ENCODE measurements around the gene NLGN1. TPM values are rescaled to one million over a fixed set of nuclear protein-coding genes. Genes with fewer than 3 reads are reported as not detected.

The NLGN1 gene
- total RNA-seq, 1 experiment from 2014 or later: not detected

DNA sequence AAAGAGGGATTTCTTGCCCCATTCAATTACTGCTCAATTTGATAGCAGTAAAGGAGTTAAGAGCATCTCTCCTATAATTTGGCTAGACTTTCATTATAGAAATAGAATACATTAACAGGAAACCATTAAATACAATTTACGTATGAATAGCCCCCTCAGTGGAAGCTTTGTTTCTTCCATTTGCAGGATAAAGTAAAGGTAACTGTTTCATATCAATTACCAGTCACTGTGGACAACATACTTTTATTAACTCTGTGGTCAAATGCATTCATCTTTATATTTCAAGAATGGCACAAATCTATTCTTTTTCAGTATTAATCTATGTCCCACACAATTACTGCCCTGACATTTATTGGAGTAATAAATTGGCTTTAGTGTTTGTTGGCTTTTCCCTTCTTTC, 613.4 kb downstream of the NLGN1 start:
- Histone ChIP-seq H3K9ac (ENCODE audit: low read length) (no peak overlapping the region), H3K4me1 (ENCODE audit: control insufficient read depth in 1 of 2, insufficient read depth in 2 of 2, low read length in 2 of 2) (no peaks in the 10 kb centered on the region), H3K27ac (ENCODE audit: low read depth, low read length) (no peak overlapping the region), H3K36me3 (ENCODE audit: control insufficient read depth in 1 of 2, insufficient read depth in 2 of 2, low read length in 2 of 2) (no peaks in the 10 kb centered on the region), H3K9me3 (ENCODE audit: control insufficient read depth in 1 of 2, insufficient read depth in 1 of 2, low read depth in 1 of 2, low read length in 2 of 2) (no peaks in the 10 kb centered on the region), H2AFZ (ENCODE audit: low read depth, low read length, poor library complexity, severe bottlenecking) (no peak overlapping the region), H3K27me3 (ENCODE audit: insufficient read depth, low read length) (no peaks in the 10 kb centered on the region), H3K9me2 (ENCODE audit: insufficient read depth) (no peaks in the 10 kb centered on the region), H3K4me2 (ENCODE audit: low read length) (no peak overlapping the region), H3K79me2 (ENCODE audit: insufficient read depth, low read length) (no peaks in the 10 kb centered on the region), H3K4me3 (replicated peaks in 1 of 2; ENCODE audit: low read depth in 1 of 2, low read length in 2 of 2) (no peak overlapping the region), H4K20me1 (ENCODE audit: insufficient read depth) (no peaks in the 10 kb centered on the region)
- ChIA-PET POLR2A (no interaction called here), CTCF (no interaction called here), RAD21 (ENCODE audit: low non-redundant PET in 1 of 2, low total read pairs in 2 of 2, uncharacterized antibody in 2 of 2, unreplicated experiment in 2 of 2) (no interaction called here)
- intact Hi-C loops (cut with micrococcal nuclease): no loop called here
- BruUV-seq (replicated peaks): no TSS peak
- ATAC-seq (no peak), DNase-seq (ENCODE audit: low read depth, low spot score) (no peak)
- TF ChIP-seq, protein P1, sequence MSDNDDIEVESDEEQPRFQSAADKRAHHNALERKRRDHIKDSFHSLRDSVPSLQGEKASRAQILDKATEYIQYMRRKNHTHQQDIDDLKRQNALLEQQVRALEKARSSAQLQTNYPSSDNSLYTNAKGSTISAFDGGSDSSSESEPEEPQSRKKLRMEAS (IDR thresholded peaks at IDR 0.05): no peak
- no peak for TF ChIP-seq SRF (IDR thresholded peaks at IDR 0.05; ENCODE audit: low read depth)
- TF ChIP-seq ELF1 (IDR thresholded peaks at IDR 0.05; ENCODE audit: borderline replicate concordance, low read depth): no peak
- TF ChIP-seq, protein P2, sequence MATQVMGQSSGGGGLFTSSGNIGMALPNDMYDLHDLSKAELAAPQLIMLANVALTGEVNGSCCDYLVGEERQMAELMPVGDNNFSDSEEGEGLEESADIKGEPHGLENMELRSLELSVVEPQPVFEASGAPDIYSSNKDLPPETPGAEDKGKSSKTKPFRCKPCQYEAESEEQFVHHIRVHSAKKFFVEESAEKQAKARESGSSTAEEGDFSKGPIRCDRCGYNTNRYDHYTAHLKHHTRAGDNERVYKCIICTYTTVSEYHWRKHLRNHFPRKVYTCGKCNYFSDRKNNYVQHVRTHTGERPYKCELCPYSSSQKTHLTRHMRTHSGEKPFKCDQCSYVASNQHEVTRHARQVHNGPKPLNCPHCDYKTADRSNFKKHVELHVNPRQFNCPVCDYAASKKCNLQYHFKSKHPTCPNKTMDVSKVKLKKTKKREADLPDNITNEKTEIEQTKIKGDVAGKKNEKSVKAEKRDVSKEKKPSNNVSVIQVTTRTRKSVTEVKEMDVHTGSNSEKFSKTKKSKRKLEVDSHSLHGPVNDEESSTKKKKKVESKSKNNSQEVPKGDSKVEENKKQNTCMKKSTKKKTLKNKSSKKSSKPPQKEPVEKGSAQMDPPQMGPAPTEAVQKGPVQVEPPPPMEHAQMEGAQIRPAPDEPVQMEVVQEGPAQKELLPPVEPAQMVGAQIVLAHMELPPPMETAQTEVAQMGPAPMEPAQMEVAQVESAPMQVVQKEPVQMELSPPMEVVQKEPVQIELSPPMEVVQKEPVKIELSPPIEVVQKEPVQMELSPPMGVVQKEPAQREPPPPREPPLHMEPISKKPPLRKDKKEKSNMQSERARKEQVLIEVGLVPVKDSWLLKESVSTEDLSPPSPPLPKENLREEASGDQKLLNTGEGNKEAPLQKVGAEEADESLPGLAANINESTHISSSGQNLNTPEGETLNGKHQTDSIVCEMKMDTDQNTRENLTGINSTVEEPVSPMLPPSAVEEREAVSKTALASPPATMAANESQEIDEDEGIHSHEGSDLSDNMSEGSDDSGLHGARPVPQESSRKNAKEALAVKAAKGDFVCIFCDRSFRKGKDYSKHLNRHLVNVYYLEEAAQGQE (IDR thresholded peaks at IDR 0.05; ENCODE audit: low read depth): no peak
- TF ChIP-seq, protein P3, sequence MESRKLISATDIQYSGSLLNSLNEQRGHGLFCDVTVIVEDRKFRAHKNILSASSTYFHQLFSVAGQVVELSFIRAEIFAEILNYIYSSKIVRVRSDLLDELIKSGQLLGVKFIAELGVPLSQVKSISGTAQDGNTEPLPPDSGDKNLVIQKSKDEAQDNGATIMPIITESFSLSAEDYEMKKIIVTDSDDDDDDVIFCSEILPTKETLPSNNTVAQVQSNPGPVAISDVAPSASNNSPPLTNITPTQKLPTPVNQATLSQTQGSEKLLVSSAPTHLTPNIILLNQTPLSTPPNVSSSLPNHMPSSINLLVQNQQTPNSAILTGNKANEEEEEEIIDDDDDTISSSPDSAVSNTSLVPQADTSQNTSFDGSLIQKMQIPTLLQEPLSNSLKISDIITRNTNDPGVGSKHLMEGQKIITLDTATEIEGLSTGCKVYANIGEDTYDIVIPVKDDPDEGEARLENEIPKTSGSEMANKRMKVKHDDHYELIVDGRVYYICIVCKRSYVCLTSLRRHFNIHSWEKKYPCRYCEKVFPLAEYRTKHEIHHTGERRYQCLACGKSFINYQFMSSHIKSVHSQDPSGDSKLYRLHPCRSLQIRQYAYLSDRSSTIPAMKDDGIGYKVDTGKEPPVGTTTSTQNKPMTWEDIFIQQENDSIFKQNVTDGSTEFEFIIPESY (IDR thresholded peaks at IDR 0.05; ENCODE audit: extremely low read depth, insufficient replicate concordance, low read length): no peak
- no peak for TF ChIP-seq JUND (IDR thresholded peaks at IDR 0.05)
- TF ChIP-seq, protein P4, sequence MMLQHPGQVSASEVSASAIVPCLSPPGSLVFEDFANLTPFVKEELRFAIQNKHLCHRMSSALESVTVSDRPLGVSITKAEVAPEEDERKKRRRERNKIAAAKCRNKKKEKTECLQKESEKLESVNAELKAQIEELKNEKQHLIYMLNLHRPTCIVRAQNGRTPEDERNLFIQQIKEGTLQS (IDR thresholded peaks at IDR 0.05): no peak
- TF ChIP-seq FOSL1 (IDR thresholded peaks at IDR 0.05; ENCODE audit: low read depth): no peak
- TF ChIP-seq TCF7L2 (IDR thresholded peaks at IDR 0.05; ENCODE audit: borderline replicate concordance, extremely low read depth, insufficient read depth, insufficient read length): no peak
- no peak for TF ChIP-seq POLR2A (IDR thresholded peaks at IDR 0.05; ENCODE audit: borderline replicate concordance, extremely low read depth, insufficient read depth, insufficient read length)
- TF ChIP-seq RAD21 (IDR thresholded peaks at IDR 0.05; ENCODE audit: low read depth): no peak
